ENCODE results near the gene PRPF31.

- TF ChIP-seq CTCF (IDR thresholded peaks at IDR 0.05; ENCODE audit: borderline replicate concordance, extremely low read depth, low read length, poor library complexity, severe bottlenecking) (no peak), EZH2 (IDR thresholded peaks at IDR 0.05; ENCODE audit: borderline replicate concordance, low read depth, low read length, severe bottlenecking) (no peak)
Measured at GRCh38 chr19:54107876-54108490, 7.6 kb upstream of the PRPF31 start.
